Measurements from ENCODE around the gene SOX4. TPM values are rescaled to one million over a fixed set of nuclear protein-coding genes. Genes with fewer than 3 reads are reported as not detected.

Gene SOX4
- total RNA-seq, 1 experiment from 2014 or later = 120 TPM

DNA sequence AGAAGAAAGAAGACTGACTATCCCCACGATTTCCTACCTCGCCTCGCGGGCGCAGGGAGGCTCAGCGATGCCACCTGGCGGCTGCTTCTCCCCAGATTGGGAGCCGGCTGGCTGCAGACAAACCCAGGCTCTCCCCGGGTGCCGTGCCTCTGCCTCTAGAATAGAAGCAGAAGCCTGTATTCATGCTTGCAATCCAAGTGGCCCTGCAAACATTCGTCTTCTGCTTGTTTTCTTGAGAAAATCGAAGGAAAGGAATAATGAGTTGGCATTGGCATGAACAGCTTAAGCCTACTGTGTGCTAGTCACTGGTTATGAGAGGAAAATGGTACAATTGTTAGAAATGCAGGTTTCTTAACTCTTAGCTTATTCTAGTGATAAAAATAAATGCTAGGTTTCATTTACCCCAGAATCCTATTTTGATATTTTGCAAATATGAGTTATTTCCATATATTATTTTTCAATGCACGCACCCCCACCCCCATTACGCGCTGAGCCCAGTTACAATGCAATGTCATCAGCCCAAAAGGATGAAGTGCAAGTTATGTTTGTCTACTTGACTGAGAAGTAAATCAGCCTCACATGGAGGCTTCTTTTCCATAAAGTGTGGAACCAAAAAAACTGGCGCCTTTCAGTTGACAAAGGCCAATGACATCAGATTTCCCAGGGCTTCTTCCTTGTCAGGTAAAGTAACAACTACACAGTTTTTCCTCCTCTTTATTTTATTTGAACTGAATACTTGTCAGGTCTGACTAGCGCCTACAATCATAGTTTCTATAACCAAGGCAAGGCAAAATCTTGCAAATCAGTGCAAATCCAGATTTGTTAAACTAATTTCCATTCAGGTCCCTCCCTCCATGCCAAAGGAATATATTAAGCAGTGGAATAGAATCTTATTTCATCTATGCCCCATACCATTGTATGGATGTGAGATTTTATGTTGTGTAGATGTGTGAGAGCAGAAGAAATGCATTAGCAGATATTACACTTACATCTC is 3.9 kb upstream of the SOX4 start:
- Mint-ChIP-seq H3K36me3 (ENCODE audit: insufficient read depth, unreplicated experiment) (peaks cover 30% of the 10 kb centered on the region), H3K9me3 (ENCODE audit: low read depth, unreplicated experiment) (no peaks in the 10 kb centered on the region), H3K4me3 (ENCODE audit: low read depth, unreplicated experiment) (peak overlapping the region; percentile 93), H3K27me3 (ENCODE audit: unreplicated experiment) (no peaks in the 10 kb centered on the region), H3K4me1 (ENCODE audit: low read depth, unreplicated experiment) (no peaks in the 10 kb centered on the region), H3K27ac (ENCODE audit: unreplicated experiment) (peak overlapping the region; percentile 89)
- BruUV-seq (replicated peaks) = no TSS peak
- DNase-seq = peak; percentile 98
- CTCF ChIA-PET = interaction anchor here (0.5 to 3.9 kb wide), 27 partner anchors 8 to 1291 kb away, joined by 3 to 73 read pairs (median 5); no protein-coding TSS in a partner anchor
- intact Hi-C loops (cut with micrococcal nuclease; ENCODE audit: unreplicated experiment) = loop anchor here (1.0 to 10.0 kb wide), 11 partner anchors 205 to 1855 kb away; no protein-coding TSS in a partner anchor
- TF ChIP-seq CTCF (IDR thresholded peaks at IDR 0.05; ENCODE audit: unreplicated experiment) = peak; percentile 98

GRCh38 chr6:21590346-21590745 is 3.2 kb upstream of the SOX4 start:
- CTCF ChIA-PET = interaction anchor here (2.2 to 3.9 kb wide), 3 partner anchors 360 to 1026 kb away, joined by 5 to 73 read pairs (median 33); no protein-coding TSS in a partner anchor
- H3K4me1 Mint-ChIP-seq (ENCODE audit: low read depth, unreplicated experiment) = no peaks in the 10 kb centered on the region
- intact Hi-C loops (cut with micrococcal nuclease; ENCODE audit: unreplicated experiment) = loop anchor here (5.0 to 10.0 kb wide), 4 partner anchors 554 to 1062 kb away; no protein-coding TSS in a partner anchor
- no peak for DNase-seq
- peaks cover 30% of the 10 kb centered on the region for H3K36me3 Mint-ChIP-seq (ENCODE audit: insufficient read depth, unreplicated experiment)
- no TSS peak for BruUV-seq (replicated peaks)
- no peak overlapping the region for H3K27ac Mint-ChIP-seq (ENCODE audit: unreplicated experiment)
- no peak overlapping the region for H3K4me3 Mint-ChIP-seq (ENCODE audit: low read depth, unreplicated experiment)
- no peaks in the 10 kb centered on the region for H3K9me3 Mint-ChIP-seq (ENCODE audit: low read depth, unreplicated experiment)
- no peaks in the 10 kb centered on the region for H3K27me3 Mint-ChIP-seq (ENCODE audit: unreplicated experiment)
- no peak for TF ChIP-seq CTCF (IDR thresholded peaks at IDR 0.05; ENCODE audit: unreplicated experiment)

- Mint-ChIP-seq H3K9me3 (ENCODE audit: low read depth, unreplicated experiment) (no peaks in the 10 kb centered on the region), H3K4me1 (ENCODE audit: low read depth, unreplicated experiment) (no peaks in the 10 kb centered on the region), H3K36me3 (ENCODE audit: insufficient read depth, unreplicated experiment) (peaks cover 30% of the 10 kb centered on the region), H3K27ac (ENCODE audit: unreplicated experiment) (no peak overlapping the region), H3K27me3 (ENCODE audit: unreplicated experiment) (no peaks in the 10 kb centered on the region), H3K4me3 (ENCODE audit: low read depth, unreplicated experiment) (no peak overlapping the region)
- no peak for TF ChIP-seq CTCF (IDR thresholded peaks at IDR 0.05; ENCODE audit: unreplicated experiment)
- no TSS peak for BruUV-seq (replicated peaks)
- CTCF ChIA-PET = interaction anchor here (0.7 kb wide), 1 partner anchor 235 kb away, joined by 4 read pairs; no protein-coding TSS in a partner anchor
- intact Hi-C loops (cut with micrococcal nuclease; ENCODE audit: unreplicated experiment) = loop anchor here (5.0 to 10.0 kb wide), 4 partner anchors 553 to 1061 kb away; no protein-coding TSS in a partner anchor
- no peak for DNase-seq
Measured at GRCh38 chr6:21591446-21591845, 2.1 kb upstream of the SOX4 start.

- CTCF ChIA-PET = interaction anchor here (0.7 to 2.5 kb wide), 11 partner anchors 58 to 1821 kb away, joined by 3 to 28 read pairs (median 5); no protein-coding TSS in a partner anchor
- BruUV-seq (replicated peaks) = no TSS peak
- no peak overlapping the region for H3K4me3 Mint-ChIP-seq (ENCODE audit: low read depth, unreplicated experiment)
- no peak overlapping the region for H3K27ac Mint-ChIP-seq (ENCODE audit: unreplicated experiment)
- no peak for DNase-seq
- intact Hi-C loops (cut with micrococcal nuclease; ENCODE audit: unreplicated experiment) = loop anchor here (5.0 to 10.0 kb wide), 4 partner anchors 552 to 1059 kb away; no protein-coding TSS in a partner anchor
- TF ChIP-seq CTCF (IDR thresholded peaks at IDR 0.05; ENCODE audit: unreplicated experiment) = no peak
- no peaks in the 10 kb centered on the region for H3K4me1 Mint-ChIP-seq (ENCODE audit: low read depth, unreplicated experiment)
- H3K9me3 Mint-ChIP-seq (ENCODE audit: low read depth, unreplicated experiment) = no peaks in the 10 kb centered on the region
- H3K36me3 Mint-ChIP-seq (ENCODE audit: insufficient read depth, unreplicated experiment) = peaks cover 16% of the 10 kb centered on the region
- H3K27me3 Mint-ChIP-seq (ENCODE audit: unreplicated experiment) = no peaks in the 10 kb centered on the region
Measured at GRCh38 chr6:21592953-21593352, 598 bp upstream of the SOX4 start.
